ENCODE data around the gene ALDH1A2.
"Not testable (repeated sequence)": the region's sequence is repeated elsewhere in the genome, so short reads cannot be mapped to it uniquely, and the experiment has no call there.

The ALDH1A2 gene

GRCh38 chr15:58016581-58017175 lies 48.8 kb downstream of the ALDH1A2 start:
- no peaks in the 10 kb centered on the region for H3K36me3 ChIP-seq (ENCODE audit: insufficient read depth, low read length)

GRCh38 chr15:58015565-58015964 lies 49.9 kb downstream of the ALDH1A2 start:
- Histone ChIP-seq H3K9me3 (ENCODE audit: insufficient read depth, low read depth, low read length) (no peaks in the 10 kb centered on the region), H3K4me3 (ENCODE audit: low read length) (no peak overlapping the region), H3K36me3 (ENCODE audit: insufficient read depth, low read length) (no peaks in the 10 kb centered on the region), H3K27ac (ENCODE audit: low read depth, low read length) (no peak overlapping the region), H3K9ac (ENCODE audit: low read depth, low read length) (no peak overlapping the region), H3K4me1 (ENCODE audit: insufficient read depth, low read length) (peaks cover 4% of the 10 kb centered on the region; the same call in 1 of the 2 replicates), H3K27me3 (ENCODE audit: insufficient read depth, low read length) (no peaks in the 10 kb centered on the region)
- WGBS, result 89% methylated on average over 1 of the region's 1 CpG

More at GRCh38 chr15:58016581-58017175, 48.8 kb downstream of the ALDH1A2 start:
- Histone ChIP-seq H3K27me3 (ENCODE audit: insufficient read depth, low read length) (no peaks in the 10 kb centered on the region), H3K9me3 (ENCODE audit: insufficient read depth, low read depth, low read length) (no peaks in the 10 kb centered on the region), H3K4me3 (ENCODE audit: low read length) (no peak overlapping the region), H3K4me1 (ENCODE audit: insufficient read depth, low read length) (peaks cover 4% of the 10 kb centered on the region; the same call in 1 of the 2 replicates), H3K9ac (ENCODE audit: low read depth, low read length) (no peak overlapping the region), H3K27ac (ENCODE audit: low read depth, low read length) (no peak overlapping the region)
- WGBS, result no CpG with 5 or more reads among the region's 2 CpGs

- H3K36me3 ChIP-seq (ENCODE audit: insufficient read depth, low read length), result no peaks in the 10 kb centered on the region
- H3K4me3 ChIP-seq (ENCODE audit: low read length), result no peak overlapping the region
- 95% methylated on average over 1 of the region's 1 CpG for WGBS
- no peak overlapping the region for H3K9ac ChIP-seq (ENCODE audit: low read depth, low read length)
- H3K4me1 ChIP-seq (ENCODE audit: insufficient read depth, low read length), result peaks cover 4% of the 10 kb centered on the region; the same call in 1 of the 2 replicates
- H3K27ac ChIP-seq (ENCODE audit: low read depth, low read length), result no peak overlapping the region
- no peaks in the 10 kb centered on the region for H3K27me3 ChIP-seq (ENCODE audit: insufficient read depth, low read length)
- H3K9me3 ChIP-seq (ENCODE audit: insufficient read depth, low read depth, low read length), result no peaks in the 10 kb centered on the region
These were observed 51.0 kb downstream of the ALDH1A2 start for GRCh38 chr15:58014470-58014869.

- WGBS, result 87% methylated on average over 2 of the region's 4 CpGs
- Histone ChIP-seq H3K36me3 (ENCODE audit: insufficient read depth, low read length) (no peaks in the 10 kb centered on the region), H3K9ac (ENCODE audit: low read depth, low read length) (no peak overlapping the region), H3K4me1 (ENCODE audit: insufficient read depth, low read length) (peaks cover 4% of the 10 kb centered on the region; the same call in 1 of the 2 replicates), H3K9me3 (ENCODE audit: insufficient read depth, low read depth, low read length) (no peaks in the 10 kb centered on the region), H3K27me3 (ENCODE audit: insufficient read depth, low read length) (no peaks in the 10 kb centered on the region), H3K4me3 (ENCODE audit: low read length) (no peak overlapping the region), H3K27ac (ENCODE audit: low read depth, low read length) (no peak overlapping the region)
These were observed 51.5 kb downstream of the ALDH1A2 start for GRCh38 chr15:58014040-58014439.

GRCh38 chr15:58010983-58011382 lies 54.5 kb downstream of the ALDH1A2 start:
- WGBS, result 88% methylated on average over 2 of the region's 2 CpGs
- no peak overlapping the region for H3K4me3 ChIP-seq (ENCODE audit: low read length)
- peaks cover 5% of the 10 kb centered on the region; the same call in 1 of the 2 replicates for H3K9me3 ChIP-seq (ENCODE audit: insufficient read depth, low read depth, low read length)
- H3K4me1 ChIP-seq (ENCODE audit: insufficient read depth, low read length), result peaks cover 4% of the 10 kb centered on the region; the same call in 1 of the 2 replicates
- no peak overlapping the region for H3K27ac ChIP-seq (ENCODE audit: low read depth, low read length)
- H3K27me3 ChIP-seq (ENCODE audit: insufficient read depth, low read length), result no peaks in the 10 kb centered on the region
- H3K9ac ChIP-seq (ENCODE audit: low read depth, low read length), result no peak overlapping the region
- no peaks in the 10 kb centered on the region for H3K36me3 ChIP-seq (ENCODE audit: insufficient read depth, low read length)

- no peaks in the 10 kb centered on the region for H3K36me3 ChIP-seq (ENCODE audit: insufficient read depth, low read length)
- H3K27ac ChIP-seq (ENCODE audit: low read depth, low read length), result no peak overlapping the region
- no peaks in the 10 kb centered on the region for H3K4me1 ChIP-seq (ENCODE audit: insufficient read depth, low read length)
- H3K4me3 ChIP-seq (ENCODE audit: low read length), result no peak overlapping the region
- H3K9ac ChIP-seq (ENCODE audit: low read depth, low read length), result no peak overlapping the region
- H3K9me3 ChIP-seq (ENCODE audit: insufficient read depth, low read depth, low read length), result peaks cover 7% of the 10 kb centered on the region; the same call in 1 of the 2 replicates
- no peaks in the 10 kb centered on the region; the same call in 1 of the 2 replicates for H3K27me3 ChIP-seq (ENCODE audit: insufficient read depth, low read length)
- 98% methylated on average over 3 of the region's 3 CpGs for WGBS
These were observed 61.7 kb downstream of the ALDH1A2 start for GRCh38 chr15:58003810-58004209.

GRCh38 chr15:58002338-58003126 lies 63.0 kb downstream of the ALDH1A2 start:
- 89% methylated on average over 4 of the region's 6 CpGs for WGBS
- Histone ChIP-seq H3K27me3 (ENCODE audit: insufficient read depth, low read length) (no peaks in the 10 kb centered on the region; the same call in 1 of the 2 replicates), H3K27ac (ENCODE audit: low read depth, low read length) (no peak overlapping the region), H3K9ac (ENCODE audit: low read depth, low read length) (no peak overlapping the region), H3K9me3 (ENCODE audit: insufficient read depth, low read depth, low read length) (peaks cover 7% of the 10 kb centered on the region; the same call in 1 of the 2 replicates), H3K4me3 (ENCODE audit: low read length) (no peak overlapping the region), H3K36me3 (ENCODE audit: insufficient read depth, low read length) (no peaks in the 10 kb centered on the region), H3K4me1 (ENCODE audit: insufficient read depth, low read length) (no peaks in the 10 kb centered on the region)

GRCh38 chr15:57999699-58000098 lies 65.8 kb downstream of the ALDH1A2 start:
- WGBS, result 100% methylated on average over 1 of the region's 2 CpGs
- H3K36me3 ChIP-seq (ENCODE audit: insufficient read depth, low read length); H3K27ac ChIP-seq (ENCODE audit: low read depth, low read length); H3K4me1 ChIP-seq (ENCODE audit: insufficient read depth, low read length); H3K4me3 ChIP-seq (ENCODE audit: low read length); H3K9ac ChIP-seq (ENCODE audit: low read depth, low read length); H3K27me3 ChIP-seq (ENCODE audit: insufficient read depth, low read length); H3K9me3 ChIP-seq (ENCODE audit: insufficient read depth, low read depth, low read length): not testable (repeated sequence)

- Histone ChIP-seq H3K4me3 (ENCODE audit: low read length) (no peak overlapping the region), H3K9me3 (ENCODE audit: insufficient read depth, low read depth, low read length) (0 out of 2 replicates have a peak, but pooled peaks cover 3% of the 10 kb centered on the region), H3K27me3 (ENCODE audit: insufficient read depth, low read length) (no peaks in the 10 kb centered on the region), H3K4me1 (ENCODE audit: insufficient read depth, low read length) (no peaks in the 10 kb centered on the region), H3K27ac (ENCODE audit: low read depth, low read length) (no peak overlapping the region), H3K9ac (ENCODE audit: low read depth, low read length) (no peak overlapping the region), H3K36me3 (ENCODE audit: insufficient read depth, low read length) (no peaks in the 10 kb centered on the region)
- WGBS, result 100% methylated on average over 1 of the region's 1 CpG
These were observed 69.0 kb downstream of the ALDH1A2 start for GRCh38 chr15:57996561-57996960.

GRCh38 chr15:57994221-57995049 lies 71.1 kb downstream of the ALDH1A2 start:
- WGBS, result 93% methylated on average over 3 of the region's 3 CpGs
- Histone ChIP-seq H3K9me3 (ENCODE audit: insufficient read depth, low read depth, low read length) (0 out of 2 replicates have a peak, but pooled peaks cover 3% of the 10 kb centered on the region), H3K27ac (ENCODE audit: low read depth, low read length) (no peak overlapping the region), H3K9ac (ENCODE audit: low read depth, low read length) (no peak overlapping the region), H3K4me3 (ENCODE audit: low read length) (no peak overlapping the region), H3K27me3 (ENCODE audit: insufficient read depth, low read length) (no peaks in the 10 kb centered on the region), H3K4me1 (ENCODE audit: insufficient read depth, low read length) (no peaks in the 10 kb centered on the region), H3K36me3 (ENCODE audit: insufficient read depth, low read length) (no peaks in the 10 kb centered on the region)

Measured in HUES64 (cell line).